ENCODE results near the gene OR51B2.

- TF ChIP-seq POLR2AphosphoS5 (IDR thresholded peaks at IDR 0.05; ENCODE audit: low read depth, low read length) = no peak
- no peak for TF ChIP-seq REST (IDR thresholded peaks at IDR 0.05; ENCODE audit: insufficient read depth in 1 of 2, low read depth in 2 of 2, low read length in 2 of 2)
- no peak for TF ChIP-seq SIN3A (IDR thresholded peaks at IDR 0.05; ENCODE audit: borderline replicate concordance, insufficient read depth, low read length)
- TF ChIP-seq TAF1 (IDR thresholded peaks at IDR 0.05; ENCODE audit: borderline replicate concordance, insufficient read depth, low read length) = no peak
- no peak for TF ChIP-seq FOXP2 (optimal IDR thresholded peaks at IDR 0.05; ENCODE audit: borderline replicate concordance, extremely low read depth, extremely low read length, insufficient read depth)
Measured at GRCh38 chr11:5290106-5290505, 34.0 kb downstream of the OR51B2 start.
